K562 (cell line): ENCODE data around the gene OLIG3. TPM values are rescaled to one million over a fixed set of nuclear protein-coding genes. Genes with fewer than 3 reads are reported as not detected.

Experiments
- ATAC-seq: fragments of 200-7000 bp; cut with Tn5 transposase; 3 replicates; pipeline ENCODE4 v1.9.1; 2020; ENCODE audit warnings: moderate library complexity
- BruUV-seq: library from RNA; stranded (reverse); fragments of 400-500 nt; replicated peaks from 2 replicates; lab custom pipeline; 2021; lab: Mats Ljungman, UMichigan
- CTCF ChIA-PET: fragments of 300-600 bp; formaldehyde crosslinking; extraction: SDS; loops from one replicate; lab custom pipeline; 2021; ENCODE audit warnings: low intra/inter-chr PET ratio; lab: Yijun Ruan, JAX
- POLR2A ChIA-PET: fragments of 300-600, 350-650 bp; sonication (Branson Sonifier 250); formaldehyde crosslinking; extraction: SDS; loops from one replicate; lab custom pipeline; 2021; ENCODE audit warnings: antibody characterized with exemption, inconsistent platforms; lab: Yijun Ruan, JAX
- DNase-seq, 4 experiments: peaks; one replicate each; pipeline versions ENCODE4 v3.0.0 to v3.0.0-alpha.2; 2011 to 2018; ENCODE audit warnings: low spot score in 3 of 4, mixed read lengths in 3 of 4; ENCODE audit errors: extremely low read depth in 1 of 4
- FAIRE-seq: peaks from 2 replicates; lab custom pipeline; 2011; peaks lifted over from hg19 to GRCh38; lab: Jason Lieb, UNC
- H2AFZ ChIP-seq: 2 replicates; pipeline ENCODE4 v1.6.0; 2011; ENCODE audit warnings: low read depth, low read length, control low read depth, inconsistent platforms
- H3K27ac ChIP-seq: fragments of 200-600 bp; 3 replicates; pipeline ENCODE4 v1.8.0; 2011; ENCODE audit warnings: low read depth, mild to moderate bottlenecking, control low read depth, inconsistent platforms, low read length, moderate library complexity, mixed read lengths; ENCODE audit errors: extremely low read depth
- H3K27me3 ChIP-seq, 2 experiments: fragments of 300-600 bp in 1 of 2; 2 replicates in 1 of 2; 3 replicates in 1 of 2; pipeline versions ENCODE4 v1.6.0 to v1.8.0; 2011; ENCODE audit warnings: inconsistent platforms in 2 of 2, low read length in 2 of 2, mild to moderate bottlenecking in 1 of 2, mixed read lengths in 1 of 2, moderate library complexity in 1 of 2; ENCODE audit not compliant: control insufficient read depth in 2 of 2, insufficient read depth in 2 of 2
- H3K36me3 ChIP-seq: fragments of 300-600 bp; 3 replicates; pipeline ENCODE4 v1.8.0; 2011; ENCODE audit warnings: mild to moderate bottlenecking, low read length, inconsistent platforms; ENCODE audit not compliant: control insufficient read depth, insufficient read depth
- H3K4me1 ChIP-seq, 2 experiments: fragments of 200-600 bp in 1 of 2; replicated peaks in 1 of 2; 2 replicates in 1 of 2; 3 replicates in 1 of 2; pipeline versions ENCODE4 v1.5.1 to v1.8.0; 2011; ENCODE audit warnings: inconsistent platforms in 2 of 2, low read length in 2 of 2, mild to moderate bottlenecking in 1 of 2, mixed read lengths in 1 of 2, moderate library complexity in 1 of 2; ENCODE audit not compliant: control insufficient read depth in 2 of 2, insufficient read depth in 2 of 2
- H3K4me2 ChIP-seq: 2 replicates; pipeline ENCODE4 v1.6.1; 2011; ENCODE audit warnings: low read length, control low read depth, inconsistent platforms, mixed read lengths; ENCODE audit not compliant: insufficient read depth
- H3K4me3 ChIP-seq: fragments of 200-600 bp; sonication (generic), shearing (Covaris generic); 2 replicates; pipeline ENCODE4 v1.5.1; 2016; ENCODE audit warnings: control low read depth, inconsistent platforms
- H3K79me2 ChIP-seq: fragments of 200-600 bp; 3 replicates; pipeline ENCODE4 v1.8.0; 2011; ENCODE audit warnings: low read length, inconsistent platforms; ENCODE audit not compliant: control insufficient read depth, insufficient read depth
- H3K9ac ChIP-seq, 2 experiments: 2 replicates each; pipeline versions ENCODE4 v1.6.0 to v1.6.1; 2011; ENCODE audit warnings: low read depth in 2 of 2, low read length in 2 of 2, control low read depth in 1 of 2, inconsistent platforms in 1 of 2, mild to moderate bottlenecking in 1 of 2, mixed read lengths in 1 of 2; ENCODE audit not compliant: insufficient read depth in 1 of 2
- H3K9me1 ChIP-seq: one replicate; pipeline ENCODE4 v1.6.0; 2011; ENCODE audit warnings: inconsistent platforms, mild to moderate bottlenecking, low read length, moderate library complexity; ENCODE audit not compliant: control insufficient read depth, insufficient read depth
- H3K9me3 ChIP-seq: replicated peaks from 2 replicates; pipeline ENCODE4 v1.5.1; 2011; ENCODE audit warnings: low read depth, low read length, inconsistent platforms; ENCODE audit not compliant: control insufficient read depth, insufficient read depth
- H4K20me1 ChIP-seq: replicated peaks from 2 replicates; pipeline ENCODE4 v1.6.1; 2011; ENCODE audit warnings: low read length, inconsistent platforms, mixed read lengths; ENCODE audit not compliant: control insufficient read depth, insufficient read depth
- AFF4 ChIP-seq: sonication (generic); formaldehyde crosslinking; IDR thresholded peaks from 2 replicates; pipeline ENCODE4 v1.8.0; 2023; ENCODE audit warnings: mild to moderate bottlenecking, missing genetic modification reagents
- KLF16 ChIP-seq: IDR thresholded peaks from 2 replicates; pipeline ENCODE4 v1.6.1; 2016; ENCODE audit warnings: antibody characterized with exemption
- ZKSCAN3 ChIP-seq: fragments of 250-450 bp; sonication (Bioruptor Pico); IDR thresholded peaks from 2 replicates; pipeline ENCODE4 v1.4.0; 2020
- WGBS: fragments of 100-300 bp; shearing (Covaris generic); methylation state at CpG from one replicate; pipeline ENCODE4 v1.1.6; 2016; ENCODE audit warnings: low coverage, mixed read lengths; ENCODE audit not compliant: insufficient coverage; ENCODE audit errors: missing lambda C conversion rate; 5-methylcytosine and 5-hydroxymethylcytosine counted together
- in situ Hi-C: fragments of 300-500 bp; cut with MboI; formaldehyde crosslinking; loops from 4 replicates; pipeline ENCODE4 v1.15.0; 2018; ENCODE audit warnings: inconsistent platforms, mixed read lengths
- intact Hi-C: fragments of 100-400 bp; cut with micrococcal nuclease; formaldehyde crosslinking; loops from 2 replicates; pipeline ENCODE4 v1.14.2; 2022
- polyA plus RNA-seq, 8 experiments: library from polyadenylated mRNA; depleted of rRNA in 4 of 8; stranded (reverse) in 5 of 8; unstranded in 3 of 8; fragments of >200 nt; fragmentation: Nextera tagmentation in 2 of 8; fragmentation: Illumina TruSeq in 1 of 8; extraction: Ambion mirVana in 2 of 8; extraction: Trizol in 1 of 8; gene quantifications; 2 replicates each; pipeline versions ENCODE4 v1.2.1 to v1.2.3, GENCODE V29; 2011 to 2014; ENCODE audit warnings: inconsistent platforms in 1 of 8, missing spikeins in 1 of 8
- total RNA-seq, 7 experiments: library from RNA; depleted of rRNA in 6 of 7; stranded (reverse); fragments of >200 nt in 6 of 7; fragmentation: Illumina TruSeq in 2 of 7; extraction: Trizol in 2 of 7; gene quantifications; 2 replicates each; pipeline versions ENCODE4 v1.2.1 to v1.2.3, GENCODE V29; 2011 to 2021; ENCODE audit warnings: low replicate concordance in 1 of 7

Gene OLIG3
- total and polyA plus RNA-seq, 9 of the 15 experiments (the other 6 are each of a cell fraction or from before 2014, with no cell fraction given): not detected

GRCh38 chr6:137522831-137523230 lies 28.6 kb upstream of the OLIG3 start:
- Histone ChIP-seq H3K4me2 (no peak overlapping the region), H3K27me3 (peaks cover 0 to 3% of the 10 kb centered on the region in 2 experiments; a peak in 1 of 5 replicates), H3K36me3 (no peaks in the 10 kb centered on the region), H3K79me2 (no peaks in the 10 kb centered on the region)
- POLR2A ChIA-PET: interaction anchor here (0.6 to 1.4 kb wide), 2 partner anchors 17 to 1240 kb away, joined by 3 to 4 read pairs; no protein-coding TSS in a partner anchor
- TF ChIP-seq ZKSCAN3 (no peak), AFF4 (CRISPR knock-in tag) (no peak), KLF16 (no peak)
- TF ChIP-seq, all 486 proteins: peak for 0
- intact Hi-C loops: no loop called here
- in situ Hi-C loops: no loop called here
- ATAC-seq (no peak), DNase-seq (no peak), FAIRE-seq (no peak)
- H3K4me3 ChIP-seq: no peak overlapping the region
- H3K9me1 ChIP-seq: no peaks in the 10 kb centered on the region
- no peak overlapping the region for H2AFZ ChIP-seq
- no peak overlapping the region for H3K9ac ChIP-seq
- 2% methylated on average over 7 of the region's 7 CpGs for WGBS
- CTCF ChIA-PET: no interaction called here
- no peaks in the 10 kb centered on the region for H4K20me1 ChIP-seq
- H3K27ac ChIP-seq: no peak overlapping the region
- BruUV-seq: no TSS peak
- no peaks in the 10 kb centered on the region for H3K9me3 ChIP-seq
- H3K4me1 ChIP-seq: no peaks in the 10 kb centered on the region
